Heart left ventricle (tissue), 13 donors: Measurements from ENCODE around the gene PICALM.

Experiments used
- CTCF ChIP-seq, 12 donors: fragments of 200-600 bp; sonication (generic) in 4 of 12; IDR thresholded peaks; one replicate each; pipeline versions ENCODE4 v1.5.0 to v1.8.0; 2018 to 2022; ENCODE audit warnings: antibody characterized with exemption in 12 of 12, mild to moderate bottlenecking in 5 of 12
- POLR2A ChIP-seq, 2 donors: fragments of 450-650 bp; IDR thresholded peaks; one replicate each; pipeline ENCODE4 v1.6.1; 2017; ENCODE audit warnings: antibody characterized with exemption in 2 of 2, mild to moderate bottlenecking in 2 of 2, moderate library complexity in 2 of 2
- donor health status: ischemic (EF 13 %, LVEDD 7.1; RV severe dilation, severe dysfunction).
- donor health status: DM: no; HTN: yes; CAD: no.
- donor health status: DM: no; HTN: no; CAD: no.
- donor health status: ischemic (EF 25% LVEDD 6.9; RV normal size, moderate dysfunction).
- donor health status: ischemic (EF 25% LVEDD 5.7; RV mildly dilated, moderate dysfunction).
- donor health status: ischemic (EF 35%, LVEDD 5.7; RV mildly dilated, moderate dysfunction).
- donor health status: nonischemic (EF 11% LVEDD 7.7; RV severe dilation, severe dysfunction).
- donor health status: DM: yes; HTN: yes; CAD: no.
- donor health status: PGD.
- donor health status: ischemic (EF 29% LVEDD 5.4; RV normal size, mild dysfunction).
- donor health status: nonischemic (EF 23%, LVEDD 6.1; RV moderate dilation, normal function).

- no peak for TF ChIP-seq CTCF (IDR thresholded peaks at IDR 0.05)
- TF ChIP-seq POLR2A (IDR thresholded peaks at IDR 0.05), result no peak
Measured at GRCh38 chr11:86043765-86044503, 24.9 kb downstream of the PICALM start.
